Activated effector memory CD4-positive, alpha-beta T cell treated with Interleukin-2 at 50 U/mL for 16 hours (primary cell): ENCODE measurements around the gene GRID1.

Experiments
- DNase-seq: peaks from one replicate; pipeline ENCODE4 v3.0.0-alpha.2; 2020

The GRID1 gene

GRCh38 chr10:86222687-86223086 is 143.9 kb downstream of the GRID1 start:
- DNase-seq = no peak

GRCh38 chr10:86222336-86222650 is 144.3 kb downstream of the GRID1 start:
- DNase-seq = no peak

DNA sequence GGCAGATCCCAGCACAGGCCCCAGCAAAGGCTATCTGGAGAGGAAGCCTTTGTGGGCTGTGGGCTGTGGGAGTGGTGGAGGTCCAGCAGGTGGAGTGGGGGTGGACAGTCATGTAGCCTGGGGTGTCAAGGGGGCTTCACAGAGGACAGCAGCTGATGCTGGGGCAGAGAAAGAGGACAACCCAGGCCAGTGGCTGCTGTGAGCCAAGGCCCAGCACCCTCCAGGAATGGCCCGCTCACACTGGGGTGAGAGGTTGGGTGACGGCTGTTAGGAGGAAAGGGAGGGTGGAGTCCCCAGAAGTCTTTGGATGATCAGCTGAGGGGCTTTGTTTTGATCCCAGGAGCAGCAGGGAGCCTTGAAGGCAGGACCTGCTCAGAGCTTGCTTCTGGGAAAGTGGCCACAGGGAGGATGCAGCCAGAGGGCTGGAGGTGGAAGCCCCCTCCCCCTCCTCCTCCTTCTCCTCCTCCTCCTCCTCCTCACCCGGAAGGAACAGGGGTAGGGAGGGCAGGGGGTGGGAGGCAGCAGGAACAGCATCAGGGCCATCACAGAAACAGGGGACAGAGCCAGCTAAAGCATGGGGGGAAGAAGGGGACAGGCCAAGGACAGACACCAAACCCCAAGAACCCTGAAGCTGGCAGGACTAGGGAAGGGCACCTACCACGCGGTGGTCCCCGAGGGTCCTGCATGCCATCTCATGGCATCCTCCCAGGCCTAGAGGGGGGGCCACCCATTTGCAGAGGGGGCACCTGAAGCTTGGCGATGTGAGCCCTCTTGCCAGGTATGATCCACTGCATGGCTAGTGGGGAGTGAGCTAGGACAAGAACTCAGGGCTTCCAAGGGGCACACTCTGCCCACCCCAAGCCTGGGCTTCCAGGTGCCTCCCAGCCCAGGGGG is 144.9 kb downstream of the GRID1 start:
- DNase-seq = no peak

GRCh38 chr10:86220626-86221025 is 146.0 kb downstream of the GRID1 start:
- DNase-seq = no peak

DNA sequence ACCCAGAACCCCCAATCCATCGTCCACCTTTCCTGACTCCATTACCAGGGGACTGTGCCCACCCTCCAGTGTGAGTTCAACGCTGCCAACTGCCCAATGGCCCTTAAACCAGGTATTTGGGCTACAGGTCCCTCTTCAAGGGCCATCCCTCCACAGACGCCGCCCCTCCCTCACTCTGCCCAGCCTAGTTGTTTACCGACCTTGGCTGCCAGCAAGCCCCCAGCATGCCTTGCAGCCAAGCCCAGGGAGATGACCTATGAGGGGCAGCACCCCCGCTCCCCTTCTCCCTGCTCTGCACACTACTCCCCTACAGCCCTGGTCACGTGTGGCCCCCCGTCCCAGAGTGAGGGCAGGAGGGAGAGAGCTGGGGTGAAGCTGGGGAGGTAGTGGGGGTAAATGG is 147.3 kb downstream of the GRID1 start:
- DNase-seq = no peak

GRCh38 chr10:86218842-86219241 is 147.8 kb downstream of the GRID1 start:
- DNase-seq = no peak

DNA sequence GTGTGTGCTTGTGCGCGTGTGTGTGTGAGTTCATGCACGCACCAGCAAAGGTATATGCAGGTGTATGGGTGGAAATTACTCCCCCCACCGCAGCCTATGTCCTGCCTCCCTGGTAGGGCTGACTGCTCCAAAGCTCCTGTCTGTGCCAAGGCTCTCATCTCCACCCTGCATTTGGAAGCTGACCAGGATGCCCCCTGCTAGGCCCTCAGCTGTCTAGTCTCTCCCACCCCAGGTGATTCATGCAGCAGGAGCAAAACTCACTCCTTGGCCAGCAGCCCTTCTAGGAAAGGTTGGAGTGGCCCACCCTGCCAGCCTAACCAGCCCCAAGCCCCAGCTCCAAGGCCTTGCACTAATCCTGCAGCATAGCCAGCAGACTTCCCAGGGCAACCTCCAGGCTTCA is 148.4 kb downstream of the GRID1 start:
- no peak for DNase-seq

DNA sequence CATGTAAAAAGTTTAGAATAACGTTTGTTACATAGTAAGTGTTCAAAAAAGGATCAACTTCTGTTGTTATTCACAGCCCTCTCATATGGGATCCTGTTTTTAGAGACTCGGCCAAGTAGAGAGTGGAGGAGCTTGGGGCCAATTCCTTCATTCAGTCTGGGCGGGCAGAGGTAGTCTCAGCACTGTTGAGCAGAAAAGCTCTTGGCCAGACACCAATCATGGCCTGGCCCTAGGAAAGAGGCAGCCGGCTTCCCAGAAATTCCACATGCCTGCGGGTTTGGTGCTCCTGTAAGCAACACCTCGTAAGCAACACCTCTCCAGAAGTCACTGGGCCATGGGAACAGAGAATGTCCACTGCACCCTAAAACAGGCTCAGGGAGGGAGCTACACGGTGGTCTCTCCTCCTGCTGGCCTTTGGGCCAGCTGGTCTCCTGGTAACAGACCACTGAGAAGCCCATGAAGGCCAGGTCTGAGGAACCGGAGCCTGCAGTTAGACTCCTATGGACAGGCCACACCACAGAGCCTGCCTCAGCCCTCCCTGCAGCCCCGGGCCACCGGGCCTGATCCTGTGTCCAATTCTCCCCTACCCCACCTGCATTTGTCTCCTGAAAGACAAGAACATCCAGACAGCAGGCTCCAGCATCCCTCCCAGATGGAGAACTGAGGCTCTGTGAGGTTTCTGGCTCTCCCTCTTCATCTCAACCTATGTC is 149.1 kb downstream of the GRID1 start:
- DNase-seq = no peak

- DNase-seq = no peak
Observed at GRCh38 chr10:86216886-86217285, 149.7 kb downstream of the GRID1 start.

GRCh38 chr10:86215712-86216111 is 150.9 kb downstream of the GRID1 start:
- no peak for DNase-seq

DNA sequence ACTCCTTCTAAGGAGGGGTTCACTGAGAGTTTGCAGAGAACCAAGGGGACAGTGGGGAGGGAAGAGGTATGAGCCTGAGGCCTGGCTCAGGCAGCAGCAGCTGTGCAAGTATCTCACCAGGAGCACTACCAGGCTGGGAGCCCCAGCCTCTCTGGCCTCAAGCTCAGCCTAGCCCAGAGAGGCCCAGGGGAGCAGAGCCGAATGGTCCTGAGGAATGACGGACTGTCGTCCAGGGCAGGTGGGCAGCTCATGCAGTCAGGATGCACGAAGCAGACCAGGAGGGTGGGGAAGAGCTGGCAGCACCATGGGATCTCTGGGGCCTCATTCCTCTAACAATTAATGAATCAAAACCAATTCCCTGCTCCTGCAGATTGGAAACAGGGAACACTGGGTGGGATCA is 151.5 kb downstream of the GRID1 start:
- no peak for DNase-seq

DNA sequence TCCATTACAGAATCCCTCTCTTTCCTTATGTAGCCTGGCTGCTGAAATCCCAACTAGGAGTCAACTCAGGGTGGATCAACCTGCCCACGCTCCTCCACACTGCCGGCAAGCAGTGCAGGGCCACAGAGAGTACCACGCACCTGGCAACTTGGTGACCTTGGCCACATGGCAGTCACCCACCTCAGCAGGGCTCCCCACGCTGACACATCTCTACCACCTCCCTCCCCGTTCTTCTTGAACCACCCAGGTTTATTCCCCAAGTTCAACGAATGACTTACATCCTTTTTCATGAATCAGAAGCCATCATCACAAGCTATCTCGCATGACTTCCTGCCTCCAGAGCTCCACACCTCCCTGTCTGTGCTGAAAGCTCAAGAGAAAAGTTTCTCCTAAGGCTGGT is 153.4 kb downstream of the GRID1 start:
- no peak for DNase-seq

DNA sequence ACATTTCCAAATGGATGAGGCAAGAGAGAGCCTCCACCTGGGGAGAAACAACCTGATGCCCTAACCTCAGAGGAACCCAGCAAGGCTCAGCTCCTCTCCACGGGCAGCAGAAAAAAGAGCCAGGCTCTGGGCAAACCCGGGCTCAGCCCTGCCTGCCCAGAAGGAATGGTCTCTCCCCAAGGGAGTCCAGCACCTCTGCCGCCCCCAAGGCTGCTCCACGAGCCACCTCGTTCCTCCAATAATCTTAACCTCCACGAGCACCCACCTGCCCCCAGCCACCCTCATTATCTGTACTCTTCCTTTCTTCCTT is 154.2 kb downstream of the GRID1 start:
- DNase-seq = no peak

GRCh38 chr10:86211691-86212390 is 154.8 kb downstream of the GRID1 start:
- no peak for DNase-seq

DNA sequence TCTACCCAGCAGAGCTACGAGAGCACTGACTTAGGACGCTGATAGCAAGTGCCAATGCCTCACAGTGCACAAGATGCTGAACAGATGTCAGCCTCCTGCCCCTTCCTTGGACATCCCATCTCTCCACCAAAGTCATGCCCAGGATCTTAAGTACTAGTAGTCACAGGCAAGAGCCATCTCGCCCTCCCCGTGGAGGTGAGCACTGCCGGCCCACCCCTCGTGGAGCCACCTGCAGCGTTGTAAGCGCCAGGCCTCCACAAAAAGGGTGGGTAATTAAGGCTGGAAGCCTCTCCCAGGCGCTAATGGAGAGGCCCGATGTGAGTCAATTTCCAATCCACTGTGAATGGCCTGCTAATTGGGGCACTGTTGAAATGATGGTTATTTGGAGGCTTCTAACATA is 156.2 kb downstream of the GRID1 start:
- DNase-seq = no peak

DNA sequence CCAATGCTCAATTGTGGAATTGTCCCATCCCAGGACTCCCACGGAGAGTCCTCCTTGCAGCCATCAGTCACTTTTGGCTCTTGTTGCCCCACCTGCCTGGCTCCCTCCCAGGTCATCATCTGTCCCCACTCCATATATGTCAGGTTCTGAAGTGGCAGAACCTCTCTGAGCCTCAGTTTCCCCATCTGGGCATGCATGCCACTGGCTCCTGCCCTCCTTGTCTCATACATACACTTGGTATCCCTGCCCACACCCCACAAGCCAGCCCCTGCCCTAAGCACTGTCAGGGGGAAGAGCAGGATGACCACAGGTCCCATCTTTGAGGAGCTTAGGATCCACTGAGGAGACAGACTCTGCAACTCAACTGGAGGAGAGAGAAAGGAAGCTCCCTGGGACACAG is 156.9 kb downstream of the GRID1 start:
- no peak for DNase-seq

- DNase-seq = no peak
Observed at GRCh38 chr10:86207226-86207625, 159.4 kb downstream of the GRID1 start.

DNA sequence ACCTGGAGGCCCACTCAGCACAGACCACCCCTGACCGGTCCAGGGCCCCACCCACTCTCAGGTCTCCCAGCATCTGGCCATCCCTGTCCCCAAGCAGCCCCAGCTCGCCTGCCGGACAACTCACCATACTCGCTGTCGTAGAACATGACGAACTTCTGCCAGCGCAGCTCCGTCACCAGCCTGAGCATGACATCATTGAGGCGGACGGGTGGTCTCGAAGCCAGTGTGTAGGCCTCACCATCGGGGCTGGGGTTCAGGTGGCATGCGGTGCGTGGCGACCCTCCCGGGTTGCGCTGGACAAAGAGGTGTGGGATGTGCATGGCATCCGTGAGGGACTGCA is 160.4 kb downstream of the GRID1 start:
- no peak for DNase-seq

GRCh38 chr10:86205306-86206239 is 161.0 kb downstream of the GRID1 start:
- DNase-seq = no peak

- DNase-seq = no peak
Observed at GRCh38 chr10:86204421-86205305, 161.9 kb downstream of the GRID1 start.

DNA sequence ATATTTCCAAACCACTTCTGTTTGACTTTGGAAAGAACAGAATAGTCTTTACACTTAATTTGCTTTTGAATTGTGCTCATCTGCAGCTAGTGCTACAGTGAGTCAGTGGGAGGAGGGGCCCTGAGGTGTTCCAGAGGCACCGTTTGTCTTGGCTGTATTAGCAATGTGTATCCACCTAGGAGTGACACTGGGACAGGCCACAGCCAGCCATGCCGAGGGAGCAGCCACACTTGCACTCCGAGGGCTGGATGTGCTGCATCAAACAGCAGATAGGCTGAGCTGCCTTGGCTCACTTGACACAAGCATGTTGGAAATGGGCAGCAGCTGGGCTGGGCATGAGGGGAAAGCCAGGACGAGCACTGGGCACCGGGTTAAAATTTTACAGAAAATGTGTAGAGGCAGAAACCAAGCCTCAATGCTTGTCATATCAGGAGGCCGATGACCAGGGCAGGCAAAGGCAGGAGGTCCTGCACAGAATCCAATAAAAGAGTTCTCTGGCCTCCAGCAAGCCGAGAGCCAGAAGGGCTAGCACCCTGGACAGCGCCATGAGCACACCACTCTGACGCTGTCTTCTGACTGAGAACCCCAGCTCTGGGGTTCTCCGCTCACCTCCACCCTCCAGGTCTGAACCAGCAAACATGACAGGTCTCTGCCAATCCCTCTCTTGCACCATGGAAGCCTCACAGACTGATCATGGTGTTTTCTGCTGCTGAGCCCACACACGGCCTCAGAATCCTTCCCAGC is 163.3 kb downstream of the GRID1 start:
- no peak for DNase-seq
